ENCODE results near the gene ZSWIM1.

ZSWIM1 gene

DNA sequence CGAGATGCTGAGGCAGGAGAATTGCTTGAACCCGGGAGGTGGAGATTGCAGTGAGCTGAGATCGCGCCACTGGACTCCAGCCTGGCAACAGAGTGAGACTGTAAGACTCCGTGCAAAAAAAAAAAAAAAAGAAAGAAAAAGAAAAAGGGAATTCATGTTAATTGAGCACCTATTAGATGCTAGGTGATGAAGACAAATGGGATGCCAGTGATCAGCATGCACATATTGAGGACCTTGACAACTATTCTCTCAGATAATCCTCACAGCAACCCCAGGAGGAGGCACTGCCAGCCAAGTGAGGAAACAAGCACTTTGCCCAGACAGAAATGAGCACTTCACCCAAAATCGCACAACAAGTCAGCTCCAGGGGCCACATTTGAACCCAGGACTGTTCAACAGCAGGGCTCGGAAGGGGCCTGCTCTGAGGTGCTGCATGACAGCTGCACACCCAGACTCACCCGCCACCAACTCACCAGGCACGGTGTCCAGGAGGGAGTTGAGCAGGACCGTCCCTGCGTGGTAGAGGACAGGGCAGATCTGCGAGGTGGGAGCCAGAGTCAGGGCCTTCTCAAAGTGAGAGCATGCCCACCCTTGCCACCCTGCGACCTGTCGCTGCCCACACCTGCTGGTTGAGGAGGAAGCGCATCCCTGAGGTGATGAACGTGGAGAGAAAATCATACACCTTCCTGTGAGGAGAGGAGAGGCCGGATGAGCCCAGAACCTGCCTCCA is 26.4 kb downstream of the ZSWIM1 start:
- in situ Hi-C loops (cut with MboI; ENCODE audit: low sequenced_read_pairs), result no loop called here

DNA sequence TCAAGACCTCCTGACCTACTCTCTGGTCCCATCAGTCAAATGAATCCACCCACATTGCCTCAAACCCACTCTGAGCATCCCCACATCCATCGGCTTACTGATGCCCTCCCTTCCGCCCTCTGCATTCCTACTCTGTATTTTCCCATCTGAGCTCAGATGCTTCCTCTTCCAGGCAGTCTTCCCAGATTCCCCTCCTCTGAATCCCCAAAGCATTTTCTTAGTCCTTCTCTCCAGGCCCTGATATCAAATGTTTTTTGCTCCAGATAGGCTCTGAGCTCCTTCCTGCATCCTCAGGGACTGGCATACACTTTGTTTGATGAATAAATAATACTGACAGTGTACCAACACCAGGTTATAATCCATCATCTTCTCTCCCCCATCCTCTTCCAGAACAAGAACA is 27.1 kb downstream of the ZSWIM1 start:
- in situ Hi-C loops (cut with MboI; ENCODE audit: low sequenced_read_pairs), result no loop called here

DNA sequence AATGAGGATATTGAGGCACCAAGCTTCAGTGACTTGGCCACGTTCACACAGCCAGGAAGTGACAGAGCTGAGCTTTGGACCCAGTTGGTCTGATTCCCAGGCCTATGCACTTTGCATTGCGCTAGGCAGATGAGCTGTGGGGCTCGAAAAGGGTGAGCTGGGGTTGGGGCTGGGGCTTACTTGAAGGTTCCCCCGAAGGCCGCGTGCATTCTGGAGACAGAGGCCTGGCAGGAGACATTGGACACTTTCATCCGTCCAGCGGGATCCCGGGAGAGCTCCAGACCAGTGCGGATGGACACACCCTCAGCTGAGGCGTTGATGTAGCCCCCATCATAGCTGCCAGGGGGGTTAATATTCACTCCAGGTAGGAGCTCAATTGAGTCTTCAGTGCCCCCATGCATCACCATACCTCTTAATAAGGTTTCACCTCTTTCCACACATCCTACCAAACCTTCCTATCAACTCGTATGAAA is 28.3 kb downstream of the ZSWIM1 start:
- in situ Hi-C loops (cut with MboI; ENCODE audit: low sequenced_read_pairs), result no loop called here

DNA sequence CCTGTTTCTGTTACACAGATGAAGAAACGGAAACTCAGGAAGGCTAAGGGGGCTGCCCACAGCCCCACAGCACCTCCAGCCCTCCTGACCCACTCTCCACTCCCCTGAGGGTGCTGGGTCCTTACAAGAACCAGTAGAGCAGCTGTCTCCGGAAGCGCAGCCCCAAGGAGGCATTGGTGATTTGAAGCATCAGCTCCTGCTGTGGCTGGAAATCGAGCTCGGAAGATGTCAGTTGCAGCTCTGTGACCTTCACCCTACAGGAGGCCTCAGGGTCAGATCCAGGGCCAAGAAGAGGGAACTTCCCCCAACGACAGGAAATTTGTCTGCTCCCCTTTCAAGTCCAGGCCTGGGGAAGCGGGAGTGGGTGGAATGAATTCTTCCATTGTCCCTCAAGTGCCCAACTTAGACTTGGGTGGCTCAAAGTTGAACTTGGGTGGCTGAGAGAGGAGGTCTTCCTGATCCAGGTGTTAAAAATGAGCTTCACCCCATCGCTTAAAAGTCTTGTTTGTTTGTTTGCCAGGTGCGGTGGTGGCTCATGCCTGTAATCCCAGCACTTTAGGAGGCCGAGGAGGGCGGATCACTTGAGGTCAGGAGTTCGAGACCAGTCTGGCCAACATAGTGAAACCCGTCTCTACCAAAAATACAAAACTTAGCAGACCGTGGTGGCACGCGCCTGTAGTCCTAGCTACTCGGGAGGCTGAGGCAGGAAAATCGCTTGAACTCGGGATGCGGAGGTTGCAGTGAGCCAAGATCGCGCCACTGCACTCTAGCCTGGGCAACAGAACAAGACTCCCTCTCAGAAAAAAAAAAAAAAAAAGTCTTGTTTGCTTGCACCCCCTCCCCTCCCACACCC is 29.0 kb downstream of the ZSWIM1 start:
- in situ Hi-C loops (cut with MboI; ENCODE audit: low sequenced_read_pairs), result no loop called here

DNA sequence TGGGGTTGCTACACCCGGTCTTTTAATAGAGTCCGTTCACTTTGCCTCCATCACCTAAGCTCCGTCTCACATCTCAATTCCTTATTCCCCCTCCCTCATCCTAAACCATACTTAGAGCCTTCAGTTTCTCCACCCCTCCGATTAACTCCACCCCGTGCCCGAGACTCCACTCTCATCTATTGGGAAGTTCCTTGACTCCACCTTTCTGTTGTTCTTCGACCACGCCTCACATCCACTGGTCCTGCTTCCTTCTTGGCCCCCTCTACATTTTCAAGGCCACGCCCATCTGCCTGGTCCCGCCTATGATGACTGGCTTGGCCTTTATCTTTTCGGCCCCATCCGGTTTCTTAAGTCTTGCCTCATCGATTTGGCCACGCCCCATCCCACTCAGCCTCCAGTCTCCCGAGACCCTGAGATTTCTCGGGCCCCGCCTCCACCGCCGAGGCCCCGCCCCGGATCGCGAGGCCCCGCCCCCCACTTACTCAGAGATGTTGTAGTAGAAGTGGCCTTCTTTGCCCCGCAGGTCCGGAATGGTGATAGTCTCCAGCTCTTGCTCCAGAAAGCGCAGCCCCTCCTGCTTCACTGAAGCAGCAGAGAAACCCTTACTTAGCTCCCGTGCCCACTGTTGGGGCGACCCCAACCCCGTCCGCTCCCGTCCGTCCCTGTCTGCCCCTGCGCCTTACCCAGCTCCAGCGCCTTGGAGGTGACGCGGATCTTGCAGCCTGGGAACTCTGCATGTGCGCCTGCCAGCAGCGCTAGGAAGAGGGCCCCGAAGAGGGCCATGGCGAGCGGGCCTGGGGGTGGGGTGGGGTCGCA is 29.9 kb downstream of the ZSWIM1 start:
- in situ Hi-C loops (cut with MboI; ENCODE audit: low sequenced_read_pairs), result no loop called here

DNA sequence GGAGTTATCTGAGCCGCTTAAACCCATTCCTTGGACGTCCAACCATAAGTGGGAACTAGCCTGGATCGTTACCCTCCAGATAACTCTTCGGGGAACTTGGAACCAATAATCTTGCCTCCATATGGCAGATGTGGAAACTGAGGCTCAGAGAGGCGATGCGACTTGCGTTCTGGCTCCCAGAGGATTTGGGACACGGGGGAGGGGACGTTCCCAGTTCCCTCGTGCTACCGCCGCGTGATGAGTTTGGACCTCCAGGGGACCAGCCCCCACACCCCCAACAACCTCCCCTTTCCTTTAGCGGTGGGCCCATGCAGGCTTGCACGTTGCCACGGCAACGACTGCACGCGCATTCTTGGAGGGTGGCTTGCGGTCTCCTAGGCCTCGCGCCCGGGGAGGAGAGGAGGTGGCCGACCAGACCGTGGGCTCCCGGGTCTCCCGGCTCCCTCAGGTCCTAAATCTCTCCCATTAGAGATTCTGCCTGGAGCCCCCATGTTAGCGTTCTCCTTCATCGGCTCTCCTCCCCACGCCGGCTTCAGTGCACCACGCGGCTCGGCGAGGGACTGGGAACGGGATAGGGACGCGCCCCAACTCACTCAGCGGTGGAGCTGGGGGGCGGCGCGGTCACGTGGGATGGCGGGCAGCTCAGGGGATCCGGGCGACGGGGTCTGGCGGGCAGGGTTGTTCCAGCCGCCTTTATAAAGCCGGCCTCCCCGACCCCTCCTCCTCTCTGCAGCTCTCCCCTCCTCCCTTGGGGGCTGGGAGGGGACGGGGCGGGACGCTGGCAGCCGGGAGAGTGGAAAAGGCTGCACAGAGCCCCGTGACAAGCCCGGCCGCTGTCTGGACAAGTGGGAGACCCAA is 30.7 kb downstream of the ZSWIM1 start, which contains the start of gene PLTP:
Gene PLTP, minus strand, starts transcription at position 670 of the 858 bp plus-strand sequence. CDS start 703 bp downstream, outside the sequence.
- in situ Hi-C loops (cut with MboI; ENCODE audit: low sequenced_read_pairs), result no loop called here

DNA sequence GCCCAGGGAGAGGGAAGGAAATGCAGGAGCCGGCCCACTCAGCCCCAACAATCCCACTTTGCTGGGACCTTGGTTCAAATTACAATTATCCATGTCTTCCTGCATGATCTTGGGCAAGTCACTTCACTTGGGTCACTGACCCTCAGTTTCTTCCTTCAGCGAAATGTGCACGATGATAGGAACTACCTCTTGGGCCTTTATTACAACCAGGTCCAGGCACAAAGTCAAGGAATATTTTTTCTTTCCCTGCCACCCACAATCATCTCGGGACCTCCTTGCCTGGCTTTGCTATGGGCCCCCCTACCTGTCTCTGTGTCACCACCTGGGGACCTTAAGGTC is 31.3 kb downstream of the ZSWIM1 start:
- in situ Hi-C loops (cut with MboI; ENCODE audit: low sequenced_read_pairs), result no loop called here

DNA sequence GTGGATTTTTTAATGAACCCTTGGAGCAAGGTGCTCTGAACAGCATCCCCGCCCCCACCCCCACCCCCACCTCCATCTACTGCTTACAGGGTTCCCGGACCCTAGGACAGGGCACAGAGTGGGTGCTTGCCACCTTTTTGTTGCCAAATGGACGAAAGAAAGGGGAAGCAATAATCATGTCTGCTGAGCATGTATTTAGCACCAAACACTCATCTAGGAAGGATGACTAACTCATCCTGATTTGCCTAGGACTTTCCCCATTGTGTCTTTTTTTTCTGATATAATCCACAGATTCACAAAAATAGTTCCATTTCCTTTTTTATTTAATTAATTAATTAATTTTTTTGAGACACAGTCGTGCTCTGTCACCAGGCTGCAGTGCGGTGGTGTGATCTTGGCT is 32.1 kb downstream of the ZSWIM1 start:
- in situ Hi-C loops (cut with MboI; ENCODE audit: low sequenced_read_pairs), result no loop called here

DNA sequence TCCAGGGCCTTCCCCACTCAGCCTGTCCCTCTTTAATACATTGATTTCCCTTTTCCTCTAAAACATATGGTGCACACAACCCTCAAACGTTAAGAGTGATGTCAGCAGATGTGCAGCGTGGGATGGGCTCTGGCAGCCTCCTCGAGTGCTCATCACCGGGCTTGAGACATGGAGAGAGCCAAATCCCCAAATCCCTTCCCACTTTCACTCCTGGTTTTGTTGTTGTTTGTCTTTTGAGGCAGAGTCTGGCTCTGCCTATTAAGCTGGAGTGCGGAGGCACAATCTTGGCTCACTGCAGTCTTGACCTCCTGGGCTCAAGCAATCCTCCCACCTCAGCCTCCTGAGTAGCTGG is 36.7 kb downstream of the ZSWIM1 start:
- in situ Hi-C loops (cut with MboI; ENCODE audit: low sequenced_read_pairs), result no loop called here

DNA sequence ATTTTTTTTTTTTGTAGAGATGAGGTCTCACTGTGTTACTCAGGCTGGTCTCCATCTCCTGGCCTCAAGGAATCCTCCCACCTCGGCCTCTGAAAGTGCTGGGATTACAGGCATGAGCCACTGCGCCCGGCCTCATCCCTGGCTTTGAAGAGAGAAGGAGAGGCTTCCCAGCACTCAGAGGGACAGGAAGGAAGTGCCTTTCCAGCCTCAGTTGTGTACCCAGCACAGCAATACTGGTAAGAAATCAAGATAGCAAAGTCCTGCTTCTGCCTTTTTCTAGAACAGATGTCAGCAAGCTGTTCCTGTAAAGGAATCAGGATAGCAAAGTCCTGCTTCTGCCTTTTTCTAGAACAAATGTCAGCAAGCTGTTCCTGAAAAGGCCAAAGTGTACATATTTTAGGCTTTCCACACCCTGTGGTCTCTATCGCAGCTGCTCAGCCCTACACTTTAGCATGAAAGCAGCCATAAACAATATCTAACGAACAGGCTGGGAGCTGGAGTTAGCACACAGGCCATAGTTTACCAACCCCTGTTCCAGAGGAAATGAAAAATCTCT is 37.2 kb downstream of the ZSWIM1 start:
- in situ Hi-C loops (cut with MboI; ENCODE audit: low sequenced_read_pairs), result no loop called here

DNA sequence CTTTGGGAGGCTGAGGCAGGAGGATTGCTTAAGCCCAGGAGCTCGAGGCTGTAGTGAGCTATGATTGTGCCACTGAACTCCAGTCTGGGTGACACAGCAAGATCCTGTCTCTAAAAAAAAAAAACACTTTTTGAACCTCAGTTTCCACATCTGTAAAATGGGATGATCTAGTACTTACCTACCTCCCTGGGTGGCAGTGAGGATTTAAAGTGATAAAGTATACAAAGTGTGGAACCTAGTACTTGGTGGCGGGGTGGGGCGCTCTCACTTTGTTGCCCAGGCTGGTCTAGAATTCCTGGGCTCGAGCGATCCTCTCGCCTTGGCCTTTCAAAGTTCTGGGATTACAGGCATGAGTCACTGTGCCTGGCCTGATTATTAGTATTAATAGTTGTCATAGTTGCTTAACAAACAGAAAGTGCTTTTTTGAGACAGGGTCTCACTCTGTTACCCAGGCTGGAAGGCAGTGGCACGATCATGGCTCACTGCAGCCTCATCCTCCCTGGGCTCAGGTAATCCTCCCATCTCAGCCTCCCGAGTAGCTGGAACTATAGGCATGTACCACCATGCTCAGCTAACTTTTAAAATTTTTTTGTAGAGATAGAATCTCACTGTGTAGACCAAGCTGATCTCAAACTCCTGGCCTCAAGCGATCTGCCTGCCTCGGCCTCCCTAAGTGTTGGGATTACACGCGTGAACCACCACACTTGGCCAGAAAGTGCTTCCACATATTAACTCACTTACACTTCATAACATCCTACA is 37.9 kb downstream of the ZSWIM1 start:
- in situ Hi-C loops (cut with MboI; ENCODE audit: low sequenced_read_pairs), result no loop called here

DNA sequence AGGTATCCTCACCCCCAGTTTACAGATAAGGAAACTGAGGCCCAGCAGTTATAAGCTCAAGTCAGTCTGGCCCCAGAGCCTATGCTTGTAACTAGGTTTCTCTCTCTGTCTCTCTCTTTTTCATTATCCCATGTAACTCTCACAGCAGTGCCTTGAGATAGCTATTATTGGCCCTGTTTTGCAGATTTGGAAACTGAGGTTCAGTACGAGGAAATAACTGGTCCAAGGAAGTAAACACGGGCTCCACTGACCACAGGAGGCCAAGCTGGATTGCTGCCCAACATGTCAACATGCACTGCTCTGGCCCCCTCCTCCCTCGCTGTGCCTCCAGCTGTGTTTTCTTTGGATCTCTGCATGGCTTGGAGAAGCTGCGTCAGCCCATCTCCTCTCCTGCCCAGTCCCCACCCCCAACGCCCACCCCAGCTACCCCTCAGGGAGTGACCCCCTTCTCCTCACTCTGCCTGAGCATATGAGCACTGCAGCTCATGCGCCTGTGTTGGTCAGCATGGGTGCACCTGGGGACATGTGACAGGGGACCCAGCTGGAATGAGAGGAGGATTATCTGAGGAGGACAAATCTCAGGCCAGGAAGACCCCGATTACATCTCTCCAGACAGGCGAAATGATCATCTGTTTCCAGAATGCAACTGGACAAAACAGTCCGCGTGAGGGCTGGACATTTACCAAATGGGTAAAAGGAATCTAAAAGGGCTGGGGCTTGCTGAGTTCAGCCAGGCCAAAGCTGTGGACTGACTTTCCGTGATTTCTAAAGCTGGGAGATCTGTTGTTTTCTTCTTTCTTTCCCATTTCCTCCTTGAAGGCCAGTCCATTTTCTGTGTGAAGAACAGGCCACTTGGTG is 38.7 kb downstream of the ZSWIM1 start:
- in situ Hi-C loops (cut with MboI; ENCODE audit: low sequenced_read_pairs), result no loop called here

DNA sequence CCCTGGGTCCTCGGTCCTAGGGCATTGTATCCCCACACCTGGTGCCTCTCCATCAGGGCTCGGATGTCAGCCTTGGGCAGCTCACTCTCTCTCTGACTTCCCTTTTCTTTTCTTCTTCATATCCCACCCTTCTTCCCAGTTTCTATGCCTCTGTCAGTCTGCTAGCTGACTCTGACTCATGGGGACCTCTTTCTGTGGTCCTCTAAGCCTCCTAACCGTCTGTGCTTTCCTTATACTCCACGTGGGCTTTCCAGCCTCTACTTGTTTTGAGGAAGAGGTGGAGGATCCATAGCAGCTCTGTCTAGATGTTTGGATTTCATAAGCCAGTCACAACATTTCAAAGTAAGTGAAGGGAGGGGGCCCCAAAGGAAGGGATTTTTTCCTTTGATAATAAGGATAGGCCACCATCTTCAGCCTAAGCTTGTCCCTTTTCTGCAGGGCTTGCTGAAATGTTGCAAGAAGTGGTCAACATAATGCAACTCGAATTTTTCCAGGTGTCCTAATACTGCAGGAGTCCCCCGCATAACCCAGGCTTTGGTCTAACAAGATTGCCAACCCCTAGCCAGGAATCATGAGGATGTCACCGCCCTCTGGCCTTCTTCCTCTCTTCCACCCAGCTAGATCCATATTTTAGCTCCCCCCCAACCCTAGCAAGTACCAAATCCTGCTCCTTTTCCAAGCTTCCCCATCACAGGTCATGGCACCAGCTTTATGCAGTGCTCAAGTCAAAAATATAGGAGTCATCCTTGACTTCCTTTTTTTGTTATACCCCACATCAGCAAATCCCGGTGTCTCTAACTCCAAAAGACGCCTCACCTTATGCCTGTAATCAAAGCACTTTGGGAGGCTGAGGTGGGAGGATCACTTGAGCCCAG is 39.7 kb downstream of the ZSWIM1 start:
- in situ Hi-C loops (cut with MboI; ENCODE audit: low sequenced_read_pairs), result no loop called here

DNA sequence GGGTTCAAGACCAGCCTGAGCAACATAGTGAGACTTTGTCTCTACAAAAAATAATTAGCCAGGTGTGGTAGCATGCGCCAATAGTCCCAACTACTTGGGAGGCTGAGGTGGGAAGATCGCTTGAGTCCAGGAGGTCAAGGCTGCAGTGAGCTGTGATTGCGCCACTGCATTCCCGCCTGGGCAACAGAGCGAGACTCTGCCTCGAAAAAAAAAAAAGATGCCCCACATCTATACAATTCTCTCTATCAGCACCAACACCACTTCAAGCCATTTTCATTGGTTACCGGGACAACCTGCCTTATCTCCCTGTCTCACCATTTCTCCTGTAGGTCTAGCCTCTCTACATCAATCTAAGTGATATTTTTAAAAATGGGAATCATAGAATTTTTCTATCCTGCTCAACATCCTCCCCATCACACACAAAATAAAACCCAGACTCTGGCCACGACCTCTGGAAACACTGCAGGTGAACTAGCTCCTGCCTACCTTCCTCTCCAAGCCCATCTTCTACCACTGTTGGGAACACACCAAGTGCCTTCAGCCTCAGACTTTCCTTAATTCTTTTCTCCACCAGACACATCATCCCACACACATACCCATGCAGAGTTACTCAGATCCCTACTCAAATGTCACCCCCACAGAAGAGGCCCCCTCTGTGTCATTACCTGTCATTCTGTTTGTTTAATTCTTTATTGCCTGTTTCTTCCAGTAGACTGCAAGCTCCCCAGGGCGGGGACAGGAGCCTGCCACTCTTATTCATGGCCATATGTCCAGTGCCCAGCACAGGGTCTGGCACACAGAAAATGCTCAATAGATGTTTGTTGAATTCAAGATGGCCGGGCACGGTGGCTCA is 40.5 kb downstream of the ZSWIM1 start:
- in situ Hi-C loops (cut with MboI; ENCODE audit: low sequenced_read_pairs), result no loop called here

DNA sequence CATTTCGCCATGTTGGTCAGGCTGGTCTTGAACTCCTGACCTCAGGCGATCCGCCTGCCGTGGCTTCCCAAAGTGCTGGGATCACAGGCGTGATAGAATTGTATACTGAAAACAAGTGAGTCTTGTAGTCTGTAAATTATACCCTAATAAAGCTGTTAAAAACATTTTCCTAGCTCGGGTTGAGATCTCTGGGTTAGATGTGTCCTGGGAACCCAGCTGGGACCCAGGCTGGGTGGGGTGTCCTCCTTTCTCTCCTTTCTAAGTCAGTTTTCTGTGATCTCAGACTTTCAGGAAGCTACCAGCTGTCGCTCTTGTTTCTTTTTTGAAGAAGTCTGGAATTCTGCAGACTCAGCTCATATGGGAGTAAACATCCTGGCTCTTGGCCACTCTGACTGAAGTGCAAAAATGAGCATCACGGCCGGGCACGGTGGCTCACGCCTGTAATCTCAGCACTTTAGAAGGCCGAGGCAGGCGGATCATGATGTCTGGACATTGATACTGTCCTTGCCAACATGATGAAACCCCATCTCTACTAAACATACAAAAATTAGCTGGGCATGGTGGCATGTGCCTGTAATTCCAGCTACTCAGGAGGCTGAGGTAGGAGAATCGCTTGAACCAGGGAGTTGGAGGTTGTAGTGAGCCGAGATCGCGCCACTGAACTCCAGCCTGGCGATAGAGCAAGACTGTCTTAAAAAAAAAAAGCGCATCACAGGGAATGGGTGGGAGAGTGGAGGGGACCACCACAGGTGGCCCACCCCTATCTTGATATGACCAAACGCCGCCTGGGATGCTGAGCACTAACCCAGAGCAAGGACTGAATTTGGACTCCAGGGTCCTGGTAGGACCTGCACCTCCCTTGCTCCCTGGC is 43.6 kb downstream of the ZSWIM1 start:
- in situ Hi-C loops (cut with MboI; ENCODE audit: low sequenced_read_pairs), result no loop called here
